Glomerular endothelial cell (primary cell): Measurements from ENCODE around the gene KCNJ18. TPM values are rescaled to one million over a fixed set of nuclear protein-coding genes. Genes with fewer than 3 reads are reported as not detected.
"Not testable (repeated sequence)": the region's sequence is repeated elsewhere in the genome, so short reads cannot be mapped to it uniquely, and the experiment has no call there.

Source experiments
- DNase-seq: peaks from one replicate; pipeline ENCODE4 v3.0.0-alpha.2; 2011; ENCODE audit warnings: low read depth, low spot score; ENCODE audit errors: extremely low read depth
- total RNA-seq: library from RNA; depleted of rRNA; stranded (reverse); fragments of >200 nt; gene quantifications from 2 replicates; pipeline ENCODE4 v1.2.3, GENCODE V29; 2015

Gene KCNJ18
- total RNA-seq, 1 donor from 2014 or later, result not detected

- DNase-seq, result not testable (repeated sequence)
Observed at GRCh38 chr17:21670361-21671155, 21.8 kb upstream of the KCNJ18 start.

GRCh38 chr17:21671437-21671836 is 20.9 kb upstream of the KCNJ18 start:
- not testable (repeated sequence) for DNase-seq

GRCh38 chr17:21671871-21672270 is 20.5 kb upstream of the KCNJ18 start:
- DNase-seq, result not testable (repeated sequence)

GRCh38 chr17:21673451-21674241 is 18.7 kb upstream of the KCNJ18 start:
- DNase-seq, result not testable (repeated sequence)

- no peak for DNase-seq
Observed at GRCh38 chr17:21674242-21674731, 18.0 kb upstream of the KCNJ18 start.

GRCh38 chr17:21674891-21675738 is 17.2 kb upstream of the KCNJ18 start:
- not testable (repeated sequence) for DNase-seq

- DNase-seq, result not testable (repeated sequence)
Observed at GRCh38 chr17:21675739-21676130, 16.6 kb upstream of the KCNJ18 start.

- no peak for DNase-seq
Observed at GRCh38 chr17:21676281-21677111, 15.8 kb upstream of the KCNJ18 start.

- DNase-seq, result no peak
Observed at GRCh38 chr17:21677126-21677910, 15.0 kb upstream of the KCNJ18 start.

GRCh38 chr17:21677911-21678310 is 14.4 kb upstream of the KCNJ18 start:
- no peak for DNase-seq

- no peak for DNase-seq
Observed at GRCh38 chr17:21678393-21679081, 13.8 kb upstream of the KCNJ18 start.

- no peak for DNase-seq
Observed at GRCh38 chr17:21679256-21680146, 12.8 kb upstream of the KCNJ18 start.

GRCh38 chr17:21680366-21680765 is 12.0 kb upstream of the KCNJ18 start:
- DNase-seq, result no peak

GRCh38 chr17:21680850-21681351 is 11.4 kb upstream of the KCNJ18 start:
- DNase-seq, result not testable (repeated sequence)

- DNase-seq, result not testable (repeated sequence)
Observed at GRCh38 chr17:21681576-21681975, 10.7 kb upstream of the KCNJ18 start.

GRCh38 chr17:21682130-21682529 is 10.2 kb upstream of the KCNJ18 start:
- not testable (repeated sequence) for DNase-seq

- not testable (repeated sequence) for DNase-seq
Observed at GRCh38 chr17:21683142-21683712, 9.1 kb upstream of the KCNJ18 start.
